ENCODE results near the gene RASSF8. TPM values are rescaled to one million over a fixed set of nuclear protein-coding genes. Genes with fewer than 3 reads are reported as not detected.
A peak's percentile ranks its signal among the peaks of the same experiment; 100 is the strongest.

The RASSF8 gene
- polyA plus RNA-seq, 1 donor (not counting 4 experiments of a cell fraction or from before 2014, with no cell fraction given) = 10.5 TPM

GRCh38 chr12:26001530-26001929 is 43.0 kb downstream of the RASSF8 start:
- Histone ChIP-seq H3K9ac (ENCODE audit: control insufficient read depth, extremely low read depth, insufficient read depth, low read length) (no peak overlapping the region), H2AFZ (ENCODE audit: control insufficient read depth, low read length) (no peak overlapping the region), H3K4me1 (ENCODE audit: control insufficient read depth, extremely low read depth, insufficient read depth, low read length) (peaks cover 12% of the 10 kb centered on the region), H3K9me3 (ENCODE audit: control insufficient read depth, low read depth, low read length) (peaks cover 2% of the 10 kb centered on the region), H3K27ac (ENCODE audit: control insufficient read depth, insufficient read depth, low read length) (no peak overlapping the region), H4K20me1 (ENCODE audit: control insufficient read depth, extremely low read depth, insufficient read depth, low read length) (no peaks in the 10 kb centered on the region), H3K36me3 (ENCODE audit: control insufficient read depth in 2 of 2, extremely low read depth in 1 of 2, insufficient read depth in 2 of 2, low read length in 2 of 2) (no peaks in the 10 kb centered on the region), H3K27me3 (ENCODE audit: control insufficient read depth, extremely low read depth, insufficient read depth, low read length) (no peaks in the 10 kb centered on the region), H3K9me1 (ENCODE audit: control insufficient read depth, extremely low read depth, insufficient read depth, low read length) (no peaks in the 10 kb centered on the region), H3K4me3 (ENCODE audit: control insufficient read depth in 2 of 3, extremely low read depth in 1 of 3, insufficient read depth in 2 of 3, low read depth in 1 of 3, low read length in 3 of 3) (no peak overlapping the region), H3K79me2 (ENCODE audit: control insufficient read depth, insufficient read depth, low read length) (peaks cover 8% of the 10 kb centered on the region), H3K4me2 (ENCODE audit: control insufficient read depth, extremely low read depth, insufficient read depth, low read depth, low read length) (no peak overlapping the region)
- DNase-seq (ENCODE audit: low read depth, low spot score) (no peak), FAIRE-seq (no peak)
- dilution Hi-C loops (cut with MboI; ENCODE audit: extremely low pct_ligation_motif_present, low sequenced_read_pairs) = no loop called here
- TF ChIP-seq EZH2 (IDR thresholded peaks at IDR 0.05; ENCODE audit: low read length) = no peak
- no peak for TF ChIP-seq CTCF (optimal IDR thresholded peaks at IDR 0.05 in 1 of 3, IDR thresholded peaks at IDR 0.05 in 1 of 3, conservative IDR thresholded peaks at IDR 0.05 in 1 of 3; ENCODE audit: extremely low read depth in 1 of 3, insufficient read depth in 2 of 3, low read length in 3 of 3)

DNA sequence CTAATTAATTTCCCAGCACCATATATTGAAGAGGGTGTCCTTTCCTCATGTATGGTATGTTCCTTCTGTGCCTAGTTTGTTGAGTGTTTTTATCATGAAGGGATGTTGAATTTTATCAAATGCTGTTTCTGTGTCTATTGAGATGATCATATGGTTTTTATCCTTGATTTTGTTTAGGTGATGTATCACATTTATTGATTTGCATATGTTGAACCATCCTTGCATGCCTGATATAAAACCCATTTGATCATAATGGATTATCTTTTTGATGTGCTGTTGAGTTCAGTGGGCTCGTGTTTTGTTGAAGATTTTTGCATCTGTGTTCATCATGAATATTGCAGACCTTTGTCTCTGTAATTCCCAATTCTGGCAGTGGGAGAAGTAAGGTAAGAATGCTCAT is 44.6 kb downstream of the RASSF8 start:
- no peaks in the 10 kb centered on the region for H4K20me1 ChIP-seq (ENCODE audit: control insufficient read depth, extremely low read depth, insufficient read depth, low read length)
- peak; percentile 58 for FAIRE-seq
- no peak overlapping the region for H3K4me2 ChIP-seq (ENCODE audit: control insufficient read depth, extremely low read depth, insufficient read depth, low read depth, low read length)
- H3K27ac ChIP-seq (ENCODE audit: control insufficient read depth, insufficient read depth, low read length) = no peak overlapping the region
- H3K79me2 ChIP-seq (ENCODE audit: control insufficient read depth, insufficient read depth, low read length) = peaks cover 8% of the 10 kb centered on the region
- DNase-seq (ENCODE audit: low read depth, low spot score) = no peak
- no peak overlapping the region for H3K9ac ChIP-seq (ENCODE audit: control insufficient read depth, extremely low read depth, insufficient read depth, low read length)
- H2AFZ ChIP-seq (ENCODE audit: control insufficient read depth, low read length) = no peak overlapping the region
- H3K27me3 ChIP-seq (ENCODE audit: control insufficient read depth, extremely low read depth, insufficient read depth, low read length) = no peaks in the 10 kb centered on the region
- H3K9me3 ChIP-seq (ENCODE audit: control insufficient read depth, low read depth, low read length) = peaks cover 2% of the 10 kb centered on the region
- no peak overlapping the region for H3K4me3 ChIP-seq (ENCODE audit: control insufficient read depth in 2 of 3, extremely low read depth in 1 of 3, insufficient read depth in 2 of 3, low read depth in 1 of 3, low read length in 3 of 3)
- H3K36me3 ChIP-seq (ENCODE audit: control insufficient read depth in 2 of 2, extremely low read depth in 1 of 2, insufficient read depth in 2 of 2, low read length in 2 of 2) = no peaks in the 10 kb centered on the region
- peaks cover 2% of the 10 kb centered on the region for H3K4me1 ChIP-seq (ENCODE audit: control insufficient read depth, extremely low read depth, insufficient read depth, low read length)
- TF ChIP-seq CTCF (optimal IDR thresholded peaks at IDR 0.05 in 1 of 3, IDR thresholded peaks at IDR 0.05 in 1 of 3, conservative IDR thresholded peaks at IDR 0.05 in 1 of 3; ENCODE audit: extremely low read depth in 1 of 3, insufficient read depth in 2 of 3, low read length in 3 of 3) (no peak), EZH2 (IDR thresholded peaks at IDR 0.05; ENCODE audit: low read length) (no peak)
- no peaks in the 10 kb centered on the region for H3K9me1 ChIP-seq (ENCODE audit: control insufficient read depth, extremely low read depth, insufficient read depth, low read length)
- dilution Hi-C loops (cut with MboI; ENCODE audit: extremely low pct_ligation_motif_present, low sequenced_read_pairs) = no loop called here

Measured in keratinocyte (primary cell).